ENCODE results near the gene TMEM63C. TPM values are rescaled to one million over a fixed set of nuclear protein-coding genes. Genes with fewer than 3 reads are reported as not detected.

TMEM63C gene
- total RNA-seq, 2 donors from 2014 or later = under 0.01 TPM; not detected in 1

GRCh38 chr14:77296906-77297305 lies 115.3 kb downstream of the TMEM63C start:
- no peak for TF ChIP-seq CTCF (IDR thresholded peaks at IDR 0.05)
- peaks cover 24% of the 10 kb centered on the region for H3K36me3 ChIP-seq

GRCh38 chr14:77299771-77300170 lies 118.2 kb downstream of the TMEM63C start:
- DNase-seq (ENCODE audit: low spot score) (no peak), ATAC-seq (ENCODE audit: insufficient number of reproducible peaks, low FRiP score, low read depth) (no peak)
- peaks cover 28% of the 10 kb centered on the region for H3K36me3 ChIP-seq

More at GRCh38 chr14:77296906-77297305, 115.3 kb downstream of the TMEM63C start:
- DNase-seq (ENCODE audit: low spot score) = no peak
- H3K9me3 ChIP-seq = no peaks in the 10 kb centered on the region
- no peaks in the 10 kb centered on the region for H3K27me3 ChIP-seq (replicated peaks; ENCODE audit: insufficient read depth)
- H3K4me3 ChIP-seq = no peak overlapping the region
- no peaks in the 10 kb centered on the region for H3K4me1 ChIP-seq (ENCODE audit: control insufficient read depth in 1 of 2, low read depth in 2 of 2)
- no peak for ATAC-seq (ENCODE audit: insufficient number of reproducible peaks, low FRiP score, low read depth)
- no peak overlapping the region for H3K27ac ChIP-seq

GRCh38 chr14:77301103-77301502 lies 119.5 kb downstream of the TMEM63C start:
- Histone ChIP-seq H3K4me1 (ENCODE audit: control insufficient read depth in 1 of 2, low read depth in 2 of 2) (no peaks in the 10 kb centered on the region), H3K27ac (no peak overlapping the region), H3K36me3 (peaks cover 30% of the 10 kb centered on the region), H3K9me3 (no peaks in the 10 kb centered on the region), H3K27me3 (replicated peaks; ENCODE audit: insufficient read depth) (no peaks in the 10 kb centered on the region), H3K4me3 (no peak overlapping the region)
- DNase-seq (ENCODE audit: low spot score) (peak; percentile 19), ATAC-seq (ENCODE audit: insufficient number of reproducible peaks, low FRiP score, low read depth) (no peak)
- peak; percentile 61 for TF ChIP-seq CTCF (IDR thresholded peaks at IDR 0.05)

More at GRCh38 chr14:77299771-77300170, 118.2 kb downstream of the TMEM63C start:
- Histone ChIP-seq H3K27ac (no peak overlapping the region), H3K9me3 (no peaks in the 10 kb centered on the region), H3K27me3 (replicated peaks; ENCODE audit: insufficient read depth) (no peaks in the 10 kb centered on the region), H3K4me1 (ENCODE audit: control insufficient read depth in 1 of 2, low read depth in 2 of 2) (no peaks in the 10 kb centered on the region), H3K4me3 (no peak overlapping the region)
- TF ChIP-seq CTCF (IDR thresholded peaks at IDR 0.05) = no peak

GRCh38 chr14:77302926-77303325 lies 121.3 kb downstream of the TMEM63C start:
- Histone ChIP-seq H3K27ac (no peak overlapping the region), H3K4me1 (ENCODE audit: control insufficient read depth in 1 of 2, low read depth in 2 of 2) (peaks cover 5 to 16% of the 10 kb centered on the region in 2 donors), H3K36me3 (peaks cover 18% of the 10 kb centered on the region), H3K4me3 (no peak overlapping the region), H3K9me3 (no peaks in the 10 kb centered on the region), H3K27me3 (replicated peaks; ENCODE audit: insufficient read depth) (no peaks in the 10 kb centered on the region)
- ATAC-seq (ENCODE audit: insufficient number of reproducible peaks, low FRiP score, low read depth) = no peak
- DNase-seq (ENCODE audit: low spot score) = no peak
- TF ChIP-seq CTCF (IDR thresholded peaks at IDR 0.05) = no peak

GRCh38 chr14:77303417-77304156 lies 122.0 kb downstream of the TMEM63C start:
- Histone ChIP-seq H3K9me3 (no peaks in the 10 kb centered on the region), H3K4me3 (no peak overlapping the region), H3K27me3 (replicated peaks; ENCODE audit: insufficient read depth) (no peaks in the 10 kb centered on the region), H3K27ac (no peak overlapping the region), H3K36me3 (peaks cover 16% of the 10 kb centered on the region), H3K4me1 (ENCODE audit: control insufficient read depth in 1 of 2, low read depth in 2 of 2) (peaks cover 5 to 16% of the 10 kb centered on the region in 2 donors)
- ATAC-seq (ENCODE audit: insufficient number of reproducible peaks, low FRiP score, low read depth) (peak; percentile 54), DNase-seq (ENCODE audit: low spot score) (no peak)
- no peak for TF ChIP-seq CTCF (IDR thresholded peaks at IDR 0.05)

Measured in thoracic aorta (tissue), 2 donors.